T-helper 1 cell (primary cell): ENCODE results near the gene ERG.

Source experiments
- DNase-seq, 5 donors: peaks; one replicate each; pipeline ENCODE4 v3.0.0-alpha.2; 2012 to 2020

Gene ERG

GRCh38 chr21:38430401-38430984 lies 67.8 kb downstream of the ERG start:
- no peak for DNase-seq

- DNase-seq = no peak
Measured at GRCh38 chr21:38429011-38429410, 69.3 kb downstream of the ERG start.

- DNase-seq = no peak
Measured at GRCh38 chr21:38428211-38428610, 70.1 kb downstream of the ERG start.

- no peak for DNase-seq
Measured at GRCh38 chr21:38424305-38425019, 73.8 kb downstream of the ERG start.

GRCh38 chr21:38422082-38422481 lies 76.2 kb downstream of the ERG start:
- DNase-seq = no peak

- no peak for DNase-seq
Measured at GRCh38 chr21:38420140-38420539, 78.1 kb downstream of the ERG start.

GRCh38 chr21:38417726-38418125 lies 80.6 kb downstream of the ERG start:
- no peak for DNase-seq

- no peak for DNase-seq
Measured at GRCh38 chr21:38416791-38417190, 81.5 kb downstream of the ERG start.

- DNase-seq = no peak
Measured at GRCh38 chr21:38413958-38414548, 84.2 kb downstream of the ERG start.

- DNase-seq = no peak
Measured at GRCh38 chr21:38410466-38410865, 87.8 kb downstream of the ERG start.

- DNase-seq = no peak
Measured at GRCh38 chr21:38409907-38410306, 88.4 kb downstream of the ERG start.

- DNase-seq = no peak
Measured at GRCh38 chr21:38404177-38404576, 94.1 kb downstream of the ERG start.

- no peak for DNase-seq
Measured at GRCh38 chr21:38402795-38403194, 95.5 kb downstream of the ERG start.

- DNase-seq = no peak
Measured at GRCh38 chr21:38402291-38402690, 96.0 kb downstream of the ERG start.

GRCh38 chr21:38401191-38401926 lies 96.9 kb downstream of the ERG start:
- DNase-seq = no peak

- no peak for DNase-seq
Measured at GRCh38 chr21:38400195-38400919, 97.9 kb downstream of the ERG start.

GRCh38 chr21:38399103-38399502 lies 99.2 kb downstream of the ERG start:
- no peak for DNase-seq

GRCh38 chr21:38396325-38396724 lies 102.0 kb downstream of the ERG start:
- DNase-seq = no peak

GRCh38 chr21:38395581-38395980 lies 102.7 kb downstream of the ERG start:
- DNase-seq = no peak

- DNase-seq = no peak
Measured at GRCh38 chr21:38392661-38393060, 105.6 kb downstream of the ERG start.

GRCh38 chr21:38389896-38390295 lies 108.4 kb downstream of the ERG start:
- no peak for DNase-seq

- no peak for DNase-seq
Measured at GRCh38 chr21:38389354-38389676, 109.0 kb downstream of the ERG start.
